ENCODE data around the gene PAX3. TPM values are rescaled to one million over a fixed set of nuclear protein-coding genes. Genes with fewer than 3 reads are reported as not detected.

The PAX3 gene
- total RNA-seq, 1 donor from 2014 or later = not detected

DNA sequence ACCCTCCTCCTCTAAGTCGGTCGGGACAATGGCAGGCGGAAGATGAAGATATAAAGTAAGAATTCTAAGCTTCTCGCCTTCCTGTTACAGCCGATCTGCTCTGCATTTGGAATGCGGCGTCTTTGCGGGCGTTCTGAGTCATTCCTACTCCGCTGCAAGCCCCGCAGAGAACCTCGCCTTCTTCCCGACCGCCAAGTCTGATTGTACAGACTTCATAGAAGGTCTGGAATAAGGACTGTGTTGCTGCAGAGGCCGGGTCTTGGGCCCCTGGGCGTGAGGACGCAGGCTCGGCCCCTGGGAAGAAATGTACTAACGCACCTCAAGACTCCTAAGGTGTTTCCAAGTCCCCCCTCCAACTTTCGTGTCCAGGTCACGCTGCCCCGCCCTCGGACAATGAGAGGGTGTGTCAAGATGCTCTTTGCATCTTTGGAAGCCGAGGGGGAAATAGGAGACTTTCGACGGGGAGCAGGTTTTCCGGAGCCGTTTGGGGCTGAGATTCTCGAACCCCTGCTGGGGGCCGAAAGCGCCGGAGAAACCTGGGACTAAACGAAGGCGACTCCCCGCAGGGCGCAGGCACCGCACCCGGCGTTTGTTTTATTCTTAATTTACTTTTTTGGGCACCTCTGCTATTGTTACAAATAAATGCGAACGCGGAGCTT lies 12.7 kb upstream of the PAX3 start:
- ATAC-seq = no peak

GRCh38 chr2:222310747-222311318 lies 12.0 kb upstream of the PAX3 start:
- DNase-seq (ENCODE audit: low spot score) = no peak
- no peak for ATAC-seq

More for the DNA sequence above, 12.7 kb upstream of the PAX3 start:
- DNase-seq (ENCODE audit: low spot score) = no peak

DNA sequence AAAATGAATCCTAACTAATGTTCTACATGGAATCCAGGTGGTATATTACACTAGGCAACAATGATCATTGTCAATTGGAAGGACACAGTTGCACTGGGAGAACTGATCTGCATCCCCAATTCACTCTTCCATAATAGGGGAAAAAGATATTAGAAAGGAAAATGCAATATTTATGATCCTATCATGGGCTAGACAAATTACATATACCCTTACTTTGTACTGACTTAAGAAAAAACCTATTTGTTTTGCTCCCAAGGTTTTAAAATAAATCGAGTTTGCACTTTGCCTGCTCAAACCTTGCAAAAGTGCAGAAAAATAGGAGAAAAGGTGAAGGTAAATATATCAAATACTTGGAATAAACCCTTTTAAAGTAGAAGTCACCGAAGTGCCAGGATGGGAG lies 11.0 kb upstream of the PAX3 start:
- DNase-seq (ENCODE audit: low spot score) = no peak
- no peak for ATAC-seq

- DNase-seq (ENCODE audit: low spot score) (no peak), ATAC-seq (no peak)
Measured at GRCh38 chr2:222309361-222309760, 10.6 kb upstream of the PAX3 start.

GRCh38 chr2:222307978-222308730 lies 9.4 kb upstream of the PAX3 start:
- ATAC-seq = no peak
- DNase-seq (ENCODE audit: low spot score) = no peak

DNA sequence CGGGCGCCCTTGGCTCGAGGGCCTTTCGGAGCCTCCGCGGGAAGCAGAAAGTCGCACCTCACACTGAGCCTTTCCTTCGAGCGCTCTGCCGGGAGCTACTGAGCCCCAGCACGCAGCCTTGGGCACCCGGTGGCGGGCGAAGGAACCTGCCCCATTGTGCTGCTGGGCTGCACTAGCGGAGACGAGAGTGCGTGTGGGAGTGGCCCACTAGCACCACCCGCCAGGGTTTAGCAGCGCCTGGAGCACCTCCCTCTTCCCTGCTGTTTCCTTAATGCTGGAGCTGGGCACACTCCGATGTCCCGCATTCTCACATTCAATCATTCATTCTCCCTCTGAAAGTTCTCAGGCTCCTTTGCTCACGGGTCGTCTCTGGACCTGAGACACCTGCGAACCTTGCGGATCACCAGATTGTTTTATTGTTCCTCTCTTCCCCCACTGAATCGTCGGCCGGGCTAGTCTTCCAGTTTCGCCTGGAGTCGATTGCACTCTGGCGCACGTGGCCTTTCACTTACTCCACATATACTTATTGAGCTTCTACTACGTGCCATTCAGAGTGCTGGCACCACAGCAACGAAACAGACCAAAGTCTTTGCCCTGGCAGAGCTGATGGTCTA lies 8.5 kb upstream of the PAX3 start:
- DNase-seq (ENCODE audit: low spot score) = no peak
- ATAC-seq = peak; percentile 30

GRCh38 chr2:222306393-222307142 lies 7.8 kb upstream of the PAX3 start:
- DNase-seq (ENCODE audit: low spot score) (no peak), ATAC-seq (no peak)

GRCh38 chr2:222305516-222306392 lies 7.0 kb upstream of the PAX3 start:
- DNase-seq (ENCODE audit: low spot score) (no peak), ATAC-seq (peak; percentile 59)

DNA sequence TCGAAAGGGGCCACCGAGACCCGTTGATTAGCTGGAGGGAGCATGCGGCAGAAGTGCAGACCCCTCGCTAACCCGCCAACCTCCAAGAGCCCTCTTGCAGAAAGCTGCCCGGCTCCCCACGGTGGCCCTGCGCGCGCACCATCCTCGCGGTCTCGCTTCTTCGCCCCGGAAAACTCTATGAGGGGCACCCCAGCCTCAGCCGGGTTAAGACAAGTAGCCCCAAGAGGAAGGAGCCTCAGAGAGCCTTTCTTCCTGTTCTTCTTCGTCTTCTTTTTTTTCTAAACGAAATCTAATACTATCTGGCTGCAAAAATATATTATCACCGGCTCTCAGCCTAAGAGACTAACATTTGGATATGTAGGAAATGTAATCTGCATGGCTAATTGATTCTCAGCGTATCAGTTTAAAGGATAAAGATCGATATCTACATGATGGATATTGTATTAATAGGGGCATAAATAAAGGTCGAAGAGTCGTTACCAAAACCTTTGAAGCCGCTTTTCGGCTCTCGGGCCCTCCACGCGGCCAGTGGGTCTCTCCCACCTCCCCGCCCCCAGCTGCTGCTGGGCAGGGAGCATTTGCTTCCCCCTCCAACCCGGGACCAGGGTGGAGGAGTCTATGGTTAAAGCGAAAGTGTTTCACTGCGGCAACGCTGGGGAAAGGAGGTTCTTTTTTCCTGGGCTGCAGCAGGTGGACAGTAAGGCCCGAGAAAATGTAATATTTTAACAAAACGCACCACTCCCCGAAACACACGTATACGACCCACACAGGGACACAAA lies 6.1 kb upstream of the PAX3 start:
- DNase-seq (ENCODE audit: low spot score) = no peak
- peak; percentile 42 for ATAC-seq

DNA sequence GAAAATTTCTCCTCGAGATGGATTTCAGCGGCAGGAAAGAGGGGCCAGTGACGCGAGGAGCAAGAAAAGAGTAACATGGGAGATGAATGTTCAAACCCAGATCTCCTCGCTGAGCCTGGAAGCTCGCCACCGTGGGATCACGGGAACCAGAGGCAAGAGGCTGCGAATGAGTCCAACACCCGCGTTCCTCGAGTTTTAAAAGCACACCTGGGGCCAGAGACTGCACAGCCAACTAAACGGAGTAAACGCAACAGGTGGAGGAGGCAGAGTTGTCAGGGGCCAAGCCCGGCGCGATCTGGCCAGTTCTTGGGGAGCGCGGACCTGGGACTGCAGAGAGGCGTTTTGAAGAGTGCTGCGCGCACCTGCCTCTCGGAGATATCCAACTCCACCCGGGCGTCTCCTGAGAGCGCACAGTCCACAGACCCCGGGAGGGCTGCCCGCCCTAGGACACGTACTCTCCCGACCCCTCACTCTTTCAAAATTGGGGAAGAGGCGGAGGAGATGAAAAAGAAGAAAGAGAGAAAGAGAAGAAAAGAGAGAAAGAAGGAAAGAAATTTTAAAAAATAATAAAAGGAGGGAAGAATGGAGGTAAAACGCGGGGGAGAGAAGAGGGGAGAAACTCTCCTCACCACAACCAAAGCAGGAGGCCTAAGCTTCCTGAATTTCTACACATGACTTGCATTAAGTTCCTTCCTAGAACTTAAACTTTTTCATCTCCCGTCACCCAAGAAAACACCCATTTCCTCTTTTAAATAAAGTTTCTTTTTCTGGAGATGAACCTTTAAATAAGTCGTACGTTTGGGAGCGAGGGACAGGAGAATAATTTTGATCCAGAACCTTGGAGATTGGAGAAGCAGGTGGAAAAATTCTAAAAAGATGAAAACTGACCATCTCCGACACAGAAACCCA lies 5.3 kb upstream of the PAX3 start:
- no peak for DNase-seq (ENCODE audit: low spot score)
- no peak for ATAC-seq

DNA sequence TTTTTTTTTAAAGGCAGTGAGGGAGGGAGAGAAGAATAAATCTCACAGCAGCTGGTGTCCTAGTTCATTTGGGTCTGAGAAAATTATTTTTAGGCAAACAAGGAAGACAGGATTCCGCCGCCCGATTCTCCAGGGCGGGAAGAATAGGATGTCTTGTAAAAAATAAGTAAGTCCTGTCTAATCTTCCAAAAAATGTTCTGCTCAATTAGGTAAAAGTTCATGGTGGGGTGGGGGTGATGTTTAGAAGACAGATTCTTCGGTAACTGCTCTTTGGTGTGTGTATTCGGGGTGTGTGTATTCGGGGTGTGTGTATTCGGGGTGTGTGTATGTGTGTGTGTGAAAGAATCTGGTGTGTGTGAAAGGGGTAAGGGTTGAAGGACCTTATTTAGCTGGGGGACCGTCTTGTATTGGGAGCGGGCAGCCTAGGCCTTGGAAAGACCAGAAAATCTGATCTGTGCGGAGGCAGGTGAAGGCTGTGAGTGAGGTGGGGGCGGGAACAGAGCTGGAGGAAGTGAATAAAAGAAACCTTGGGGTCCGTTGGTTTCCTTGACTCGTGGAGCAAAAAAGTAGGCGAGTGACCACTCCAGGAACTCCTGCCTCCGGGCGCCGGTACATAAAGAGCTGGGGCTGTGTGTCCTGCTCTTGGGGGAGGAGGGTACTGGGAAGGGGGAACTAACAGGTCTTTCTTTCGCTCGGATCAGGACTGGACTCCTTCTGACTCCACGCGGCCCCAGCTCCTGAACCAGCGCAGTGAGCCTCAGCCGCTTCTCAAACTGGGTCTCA lies 4.4 kb upstream of the PAX3 start:
- ATAC-seq = no peak
- DNase-seq (ENCODE audit: low spot score) = no peak

DNA sequence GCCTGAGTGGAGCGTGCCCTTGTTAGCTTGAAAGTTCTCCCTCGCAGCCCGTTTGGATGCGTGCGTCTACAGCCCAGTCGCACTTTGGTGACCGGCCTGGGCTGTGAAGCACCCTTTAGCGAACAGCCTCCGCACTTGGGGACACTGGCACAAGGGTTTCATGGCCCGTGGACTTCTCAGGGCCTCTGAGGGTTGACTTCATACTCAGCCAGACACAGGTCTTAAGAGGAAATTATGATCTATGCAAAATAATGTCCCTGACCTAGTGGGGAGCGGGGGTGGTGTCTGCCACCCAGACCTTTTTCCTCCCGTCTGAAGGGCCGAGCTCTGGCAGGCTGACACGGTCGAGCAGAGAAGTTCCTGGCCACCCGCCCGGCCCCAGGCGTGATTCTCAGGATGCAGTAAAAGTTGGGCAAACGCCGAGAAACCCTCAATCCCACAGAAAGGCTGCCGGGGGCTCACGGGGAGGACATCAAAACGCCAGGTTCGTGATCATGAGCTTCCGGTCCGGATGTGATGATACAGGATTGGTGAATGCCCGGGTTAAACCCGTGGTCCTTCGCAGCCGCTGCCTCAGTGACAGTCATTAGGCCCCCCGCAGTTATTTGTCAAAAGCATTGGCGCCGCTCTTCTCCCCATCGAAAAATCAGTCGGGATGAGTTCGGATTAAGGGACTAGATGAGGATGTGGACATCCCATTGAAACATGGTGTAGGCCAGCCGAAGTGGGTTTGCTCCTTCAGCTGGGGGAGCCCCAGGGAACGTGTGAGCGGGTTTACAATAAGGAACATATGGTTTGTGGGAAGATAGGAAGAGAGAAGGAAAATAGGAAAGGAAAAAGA lies 3.6 kb upstream of the PAX3 start:
- DNase-seq (ENCODE audit: low spot score) (no peak), ATAC-seq (no peak)

DNA sequence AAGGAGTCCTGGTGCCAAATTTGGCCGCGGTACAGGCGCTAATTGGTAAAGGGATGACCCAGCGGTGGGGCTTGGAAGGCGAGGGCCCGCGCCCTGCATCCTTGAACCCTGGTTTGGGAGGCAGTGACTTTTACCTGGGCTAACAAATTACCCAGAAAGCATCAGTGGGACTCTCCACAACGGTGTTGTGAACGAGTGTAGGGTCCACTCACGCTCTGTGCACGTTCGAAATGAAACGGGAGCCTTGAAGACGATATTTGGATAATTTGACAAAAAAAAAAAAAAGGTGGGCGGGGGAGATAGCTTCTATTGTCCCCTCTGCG lies 3.0 kb upstream of the PAX3 start:
- DNase-seq (ENCODE audit: low spot score) (no peak), ATAC-seq (no peak)

DNA sequence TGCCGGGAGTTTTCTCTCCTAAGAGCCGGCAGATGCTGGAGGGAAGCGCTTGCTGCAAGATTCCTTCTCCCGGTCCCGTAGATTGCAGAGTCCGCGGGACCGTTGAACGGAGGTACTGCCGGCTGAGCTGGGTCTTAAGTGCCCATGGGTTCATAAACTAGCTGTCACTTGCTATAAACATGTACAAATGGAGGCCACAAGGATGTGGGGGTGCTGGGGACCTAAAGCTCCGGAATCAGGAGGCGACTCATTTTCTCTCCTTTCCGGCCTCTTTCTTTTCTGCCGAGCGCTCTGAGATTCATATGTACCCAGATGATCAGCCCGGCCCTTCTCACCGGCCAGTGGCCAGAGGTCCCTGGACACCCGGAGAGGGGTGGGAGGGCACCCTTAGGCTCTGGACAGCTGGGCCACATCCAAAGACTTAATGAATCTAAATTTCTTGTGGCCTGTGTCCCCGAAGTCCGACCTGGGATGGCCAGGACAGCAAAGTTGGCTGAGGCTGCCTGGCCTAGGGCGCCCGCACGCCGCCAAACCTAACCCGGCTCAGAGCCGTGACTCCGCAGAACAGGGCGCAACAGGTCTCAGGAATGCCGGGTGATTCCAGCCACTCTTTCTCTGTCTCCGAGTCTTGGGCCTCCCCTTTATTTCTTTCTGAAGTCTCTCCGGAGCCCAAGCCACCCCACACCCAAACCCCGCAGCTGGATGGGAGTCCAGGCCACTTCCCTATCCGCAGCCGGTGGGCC lies 2.4 kb upstream of the PAX3 start:
- DNase-seq (ENCODE audit: low spot score) (no peak), ATAC-seq (no peak)

DNA sequence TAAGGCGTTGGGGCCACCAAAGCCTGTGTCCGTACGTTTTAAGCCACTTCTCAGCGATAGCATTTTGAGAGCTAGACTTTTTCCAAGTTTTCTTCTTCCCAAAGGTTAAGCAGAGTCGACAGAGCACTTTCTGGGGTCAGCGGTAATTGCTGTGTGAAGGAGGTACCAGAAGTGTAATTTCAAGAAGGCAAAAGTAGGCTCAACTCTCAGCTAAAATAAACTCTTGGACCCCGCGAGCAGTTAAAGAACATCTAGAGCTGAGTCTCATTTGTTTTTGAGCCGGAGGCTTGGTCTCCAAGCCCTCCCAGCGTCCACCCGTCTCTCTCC lies 1.9 kb upstream of the PAX3 start:
- DNase-seq (ENCODE audit: low spot score) (no peak), ATAC-seq (no peak)

All from left lobe of liver (tissue), 2 donors.